ENCODE measurements around the gene KANSL1L.
"Not testable (repeated sequence)": the region's sequence is repeated elsewhere in the genome, so short reads cannot be mapped to it uniquely, and the experiment has no call there.

KANSL1L gene

DNA sequence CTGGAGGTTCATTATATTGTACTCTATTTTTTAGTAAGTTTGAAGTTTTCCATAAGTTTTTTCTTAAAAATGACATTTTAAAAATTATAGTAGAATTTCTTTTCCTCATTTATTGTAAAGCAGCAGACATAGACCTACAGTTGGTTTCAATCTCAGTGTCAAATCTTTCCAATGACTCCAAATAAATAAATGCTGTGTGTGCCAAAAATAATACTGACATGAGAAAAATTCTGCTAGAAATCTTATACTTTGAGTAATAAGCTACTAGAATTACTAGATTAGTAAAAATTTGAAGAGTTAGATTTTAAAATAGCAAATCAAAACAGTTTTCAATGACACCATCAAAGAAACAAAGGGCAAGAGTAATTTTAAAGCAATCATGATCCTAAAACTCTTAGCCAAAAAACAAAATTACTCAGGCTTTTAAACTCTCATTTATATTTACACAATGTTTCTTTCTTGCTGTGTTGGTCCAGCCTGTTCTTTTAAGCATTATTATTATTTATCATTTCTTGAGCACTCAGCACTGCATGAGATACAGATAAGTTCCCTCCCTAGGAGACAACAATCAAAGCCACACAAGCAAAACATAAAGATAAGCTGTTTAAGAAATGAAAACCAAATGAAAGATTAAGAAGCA lies 8.3 kb upstream of the KANSL1L start:
- DNase-seq (ENCODE audit: low read depth) = no peak

DNA sequence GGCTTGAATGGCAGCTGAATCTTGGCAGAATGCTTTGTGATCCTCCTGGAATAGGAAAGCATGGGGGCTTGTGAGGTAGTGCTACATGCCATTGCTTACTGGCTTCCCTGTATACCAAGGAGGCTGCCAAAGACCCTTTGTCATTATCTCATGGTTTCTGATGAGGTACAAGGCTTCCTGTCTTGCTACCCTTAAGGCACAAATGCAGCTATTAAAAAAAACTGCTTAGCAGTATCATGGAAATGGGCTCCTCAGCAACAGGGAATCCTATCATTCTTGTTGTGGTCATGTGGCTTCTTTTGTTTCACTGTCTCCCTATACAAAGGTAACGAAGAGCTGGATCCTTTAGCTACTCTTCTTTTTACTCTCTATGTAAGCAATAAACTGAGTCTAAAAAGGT lies 6.6 kb upstream of the KANSL1L start:
- DNase-seq (ENCODE audit: low read depth) = no peak

- not testable (repeated sequence) for DNase-seq (ENCODE audit: low read depth)
Observed at GRCh38 chr2:210177115-210177514, 5.9 kb upstream of the KANSL1L start.

DNA sequence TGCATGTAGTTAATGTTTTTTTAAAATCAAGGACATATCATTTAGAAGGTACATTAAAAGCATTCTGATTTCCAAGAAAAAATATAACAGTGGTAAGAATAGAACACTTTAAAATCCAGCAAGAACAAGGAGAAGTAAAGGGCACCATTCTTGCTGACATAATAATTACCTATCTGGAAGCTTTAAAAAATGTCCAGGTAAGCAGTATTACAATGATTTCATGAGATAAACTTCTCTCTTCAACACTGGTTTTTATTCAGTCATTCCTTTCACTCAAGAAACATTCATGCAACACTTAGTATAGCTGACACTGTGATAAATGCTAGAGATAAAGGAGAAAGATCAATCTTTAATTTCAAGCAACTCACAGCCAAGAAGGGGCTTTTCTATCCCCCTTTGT lies 2.9 kb upstream of the KANSL1L start:
- DNase-seq (ENCODE audit: low read depth) = no peak

- no peak for DNase-seq (ENCODE audit: low read depth)
Observed at GRCh38 chr2:210172219-210172575, 988 bp upstream of the KANSL1L start.

GRCh38 chr2:210170446-210171303 lies 534 bp downstream of the KANSL1L start:
- DNase-seq (ENCODE audit: low read depth) = peak; percentile 97

DNA sequence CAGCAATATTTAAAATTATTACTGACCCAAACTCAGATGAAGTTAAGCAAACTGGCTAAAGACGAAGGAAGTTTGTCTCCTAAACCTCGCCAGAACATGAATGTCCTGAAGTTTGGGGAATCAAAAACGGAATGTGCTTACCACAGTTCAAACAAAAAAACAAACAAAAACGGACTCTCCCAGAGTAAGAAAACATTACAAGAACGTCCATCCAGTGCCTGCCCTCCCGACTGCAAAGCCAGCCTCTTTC lies 1.1 kb downstream of the KANSL1L start:
- DNase-seq (ENCODE audit: low read depth) = no peak

DNA sequence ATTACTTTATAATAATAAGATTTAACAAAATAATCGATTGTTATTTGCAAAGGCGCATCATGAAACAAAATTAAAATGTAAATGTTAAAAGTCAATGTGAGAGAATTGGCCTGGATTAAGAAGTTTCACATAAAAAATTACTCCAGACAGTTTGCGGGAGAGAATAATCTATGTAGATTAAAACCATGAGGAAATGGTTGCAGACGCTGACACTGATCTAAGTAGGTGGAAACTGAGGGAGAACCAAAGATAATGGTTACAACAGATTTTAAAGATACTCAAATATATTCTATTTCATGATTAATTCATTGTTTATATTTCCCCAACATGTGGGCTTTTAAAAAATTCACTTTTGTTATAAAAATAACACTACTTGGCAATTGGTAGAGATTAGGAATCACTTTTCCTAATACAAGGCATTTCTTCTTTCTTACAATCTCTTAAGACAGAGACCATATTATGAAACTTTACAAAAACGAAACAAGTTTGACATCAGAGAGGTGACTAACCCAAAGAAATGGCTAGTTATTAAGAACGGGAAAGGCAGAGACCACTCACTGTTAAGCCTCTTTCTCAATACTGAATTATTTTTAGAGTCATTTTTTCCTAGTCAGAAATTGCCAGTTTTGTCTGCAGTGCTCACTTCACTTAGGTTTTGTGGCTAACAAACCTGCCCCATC lies 1.6 kb downstream of the KANSL1L start:
- no peak for DNase-seq (ENCODE audit: low read depth)

DNA sequence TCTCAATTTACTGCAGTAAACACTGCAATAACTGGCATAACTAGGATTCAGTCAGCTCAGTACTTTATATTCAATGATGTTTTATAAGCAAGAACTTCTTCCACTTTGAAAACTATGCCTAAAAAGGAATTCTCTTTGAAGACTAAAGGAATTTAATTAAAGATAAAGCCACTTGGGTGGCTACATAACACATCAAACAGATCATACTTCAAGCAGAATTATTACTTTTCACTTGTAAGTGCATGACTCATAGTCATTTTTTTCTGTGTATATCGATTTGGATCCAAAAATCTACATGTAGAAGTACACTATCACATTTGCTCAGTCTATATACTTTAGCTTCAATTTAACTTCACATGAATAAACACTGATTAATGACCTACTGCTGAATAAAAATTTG lies 4.0 kb downstream of the KANSL1L start:
- no peak for DNase-seq (ENCODE audit: low read depth)

- no peak for DNase-seq (ENCODE audit: low read depth)
Observed at GRCh38 chr2:210162466-210163124, 8.6 kb downstream of the KANSL1L start.

- no peak for DNase-seq (ENCODE audit: low read depth)
Observed at GRCh38 chr2:210159059-210159458, 12.2 kb downstream of the KANSL1L start.

- no peak for DNase-seq (ENCODE audit: low read depth)
Observed at GRCh38 chr2:210158236-210158635, 13.0 kb downstream of the KANSL1L start.

DNA sequence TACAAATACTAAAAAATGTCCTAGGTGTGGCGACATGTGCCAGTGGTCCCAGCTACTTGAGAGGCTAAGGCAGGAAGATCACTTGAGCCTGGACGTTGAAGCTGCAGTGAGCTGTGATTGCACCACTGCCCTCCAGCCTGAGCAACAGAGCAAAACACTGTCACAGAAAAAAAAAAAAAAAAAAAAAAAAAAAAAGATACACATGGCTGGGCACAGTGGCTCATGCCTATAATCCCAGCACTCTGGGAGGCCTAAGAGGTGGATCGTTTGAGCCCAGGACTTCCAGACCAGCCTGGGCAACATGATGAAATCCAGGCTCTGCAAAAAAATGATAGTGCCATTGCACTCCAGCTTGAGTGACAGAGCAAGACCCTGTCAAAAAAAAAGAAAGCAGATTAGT lies 13.7 kb downstream of the KANSL1L start:
- no peak for DNase-seq (ENCODE audit: low read depth)

- no peak for DNase-seq (ENCODE audit: low read depth)
Observed at GRCh38 chr2:210147614-210148013, 23.6 kb downstream of the KANSL1L start.

GRCh38 chr2:210132239-210132638 lies 39.0 kb downstream of the KANSL1L start:
- DNase-seq (ENCODE audit: low read depth) = no peak

GRCh38 chr2:210128961-210129360 lies 42.2 kb downstream of the KANSL1L start:
- no peak for DNase-seq (ENCODE audit: low read depth)

GRCh38 chr2:210113614-210114235 lies 57.5 kb downstream of the KANSL1L start:
- no peak for DNase-seq (ENCODE audit: low read depth)

- no peak for DNase-seq (ENCODE audit: low read depth)
Observed at GRCh38 chr2:210112871-210113270, 58.3 kb downstream of the KANSL1L start.

GRCh38 chr2:210099940-210100339 lies 71.3 kb downstream of the KANSL1L start:
- DNase-seq (ENCODE audit: low read depth) = no peak

- DNase-seq (ENCODE audit: low read depth) = no peak
Observed at GRCh38 chr2:210094787-210095186, 76.4 kb downstream of the KANSL1L start.

GRCh38 chr2:210092791-210093190 lies 78.4 kb downstream of the KANSL1L start:
- no peak for DNase-seq (ENCODE audit: low read depth)

DNA sequence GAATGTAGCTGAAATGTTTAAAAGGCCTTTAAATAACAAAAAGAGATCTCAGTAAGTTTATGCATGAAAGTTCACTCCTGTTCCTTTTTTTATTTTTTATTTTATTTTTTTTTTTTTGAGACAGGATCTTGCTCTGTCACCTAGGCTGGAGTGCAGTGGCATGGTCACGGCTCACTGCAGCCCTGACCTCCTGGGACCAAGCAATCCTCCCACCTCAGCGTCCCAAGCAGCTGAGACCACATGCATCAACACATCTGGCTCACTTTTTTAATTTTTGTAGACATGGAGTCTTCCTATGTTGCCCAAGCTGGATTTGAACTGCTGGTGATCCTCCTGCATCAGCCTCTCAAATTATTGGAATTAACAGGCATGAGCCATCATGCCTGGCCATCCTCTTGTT lies 84.3 kb downstream of the KANSL1L start:
- no peak for DNase-seq (ENCODE audit: low read depth)

All from stimulated activated CD8-positive, alpha-beta memory T cell treated with anti-CD3 and anti-CD28 coated beads, Interleukin-15, amount 100 ng/mL, for 1 hour (primary cell).